ENCODE measurements around the gene ADGRA1. TPM values are rescaled to one million over a fixed set of nuclear protein-coding genes. Genes with fewer than 3 reads are reported as not detected.

ADGRA1 gene
- total RNA-seq, 2 experiments from 2014 or later, result not detected

Other genes with a start within 250 kb of the ADGRA1 start
- gene CFAP46, start 145.4 kb upstream of the ADGRA1 start, total RNA-seq, result not detected
- gene KNDC1, start 72.3 kb downstream of the ADGRA1 start, total RNA-seq, result under 1 TPM; 0.07 to 0.08 TPM
- not detected for gene UTF1, start 142.3 kb downstream of the ADGRA1 start, total RNA-seq
- gene VENTX, start 149.9 kb downstream of the ADGRA1 start, total RNA-seq, result not detected
- 100 to 1,000 TPM; 123 to 153 TPM for gene ADAM8, start 188.9 kb downstream of the ADGRA1 start, total RNA-seq
- gene TUBGCP2, start 220.9 kb downstream of the ADGRA1 start, total RNA-seq, result 10 to 100 TPM; 52.4 to 54.2 TPM
- gene ZNF511, start 221.0 kb downstream of the ADGRA1 start, total RNA-seq, result 10 to 100 TPM; 54.5 to 59.7 TPM
- not detected for gene CALY, start 249.0 kb downstream of the ADGRA1 start, total RNA-seq

All from activated CD4-positive, alpha-beta T cell treated with anti-CD3 and anti-CD28 coated beads, Interleukin-2, amount 10 ng/mL, durations not matched to agents 7 days and 5 days (primary cell).